ENCODE measurements around the gene GXYLT2.

The GXYLT2 gene

GRCh38 chr3:72932416-72932815 lies 44.6 kb downstream of the GXYLT2 start:
- no peak for TF ChIP-seq EZH2 (optimal IDR thresholded peaks at IDR 0.05; ENCODE audit: low read depth, low read length)
- TF ChIP-seq EZH2phosphoT487 (IDR thresholded peaks at IDR 0.05; ENCODE audit: low read length) = no peak
- TF ChIP-seq CTCF (IDR thresholded peaks at IDR 0.05; ENCODE audit: low read length) = no peak

GRCh38 chr3:72938471-72939265 lies 50.8 kb downstream of the GXYLT2 start:
- H2AFZ ChIP-seq (ENCODE audit: low read length) = no peak overlapping the region
- no peak overlapping the region for H3K4me3 ChIP-seq (ENCODE audit: low read length)
- H3K79me2 ChIP-seq (ENCODE audit: low read length) = no peaks in the 10 kb centered on the region
- H3F3A ChIP-seq (ENCODE audit: insufficient read depth, low read length) = no peaks in the 10 kb centered on the region
- DNase-seq = peak; percentile 38
- no peaks in the 10 kb centered on the region for H4K20me1 ChIP-seq (ENCODE audit: insufficient read depth, low read length)
- TF ChIP-seq EZH2phosphoT487 (IDR thresholded peaks at IDR 0.05; ENCODE audit: low read length) (no peak), CTCF (IDR thresholded peaks at IDR 0.05; ENCODE audit: low read length) (peak; percentile 46)
- no peaks in the 10 kb centered on the region for H3K36me3 ChIP-seq (replicated peaks; ENCODE audit: insufficient read depth, low read length)
- H3K9me2 ChIP-seq (replicated peaks; ENCODE audit: insufficient read depth, low read length) = no peaks in the 10 kb centered on the region
- H3K9ac ChIP-seq (ENCODE audit: low read length) = no peak overlapping the region
- no peaks in the 10 kb centered on the region for H3K9me3 ChIP-seq (replicated peaks; ENCODE audit: insufficient read depth, low read length)
- no peak overlapping the region for H3K4me2 ChIP-seq (ENCODE audit: low read depth, low read length)
- no peaks in the 10 kb centered on the region for H3K4me1 ChIP-seq (ENCODE audit: low read length)
- H3K27me3 ChIP-seq (replicated peaks; ENCODE audit: insufficient read depth, low read length) = no peaks in the 10 kb centered on the region
- no peak overlapping the region for H3K27ac ChIP-seq (ENCODE audit: low read length)

More at GRCh38 chr3:72932416-72932815, 44.6 kb downstream of the GXYLT2 start:
- no peak overlapping the region for H3K4me3 ChIP-seq (ENCODE audit: low read length)
- H3K36me3 ChIP-seq (replicated peaks; ENCODE audit: insufficient read depth, low read length) = no peaks in the 10 kb centered on the region
- no peak overlapping the region for H3K27ac ChIP-seq (ENCODE audit: low read length)
- H3K9me3 ChIP-seq (replicated peaks; ENCODE audit: insufficient read depth, low read length) = no peaks in the 10 kb centered on the region
- H3K9ac ChIP-seq (ENCODE audit: low read length) = no peak overlapping the region
- H4K20me1 ChIP-seq (ENCODE audit: insufficient read depth, low read length) = no peaks in the 10 kb centered on the region
- no peaks in the 10 kb centered on the region for H3K9me2 ChIP-seq (replicated peaks; ENCODE audit: insufficient read depth, low read length)
- H3K4me2 ChIP-seq (ENCODE audit: low read depth, low read length) = no peak overlapping the region
- no peak overlapping the region for H2AFZ ChIP-seq (ENCODE audit: low read length)
- no peaks in the 10 kb centered on the region for H3K79me2 ChIP-seq (ENCODE audit: low read length)
- H3K27me3 ChIP-seq (replicated peaks; ENCODE audit: insufficient read depth, low read length) = no peaks in the 10 kb centered on the region
- no peaks in the 10 kb centered on the region for H3F3A ChIP-seq (ENCODE audit: insufficient read depth, low read length)
- no peak for DNase-seq
- no peaks in the 10 kb centered on the region for H3K4me1 ChIP-seq (ENCODE audit: low read length)

- H3K9me3 ChIP-seq (replicated peaks; ENCODE audit: insufficient read depth, low read length) = no peaks in the 10 kb centered on the region
- H3K4me2 ChIP-seq (ENCODE audit: low read depth, low read length) = no peak overlapping the region
- H3K27ac ChIP-seq (ENCODE audit: low read length) = no peak overlapping the region
- H2AFZ ChIP-seq (ENCODE audit: low read length) = no peak overlapping the region
- H3K9me2 ChIP-seq (replicated peaks; ENCODE audit: insufficient read depth, low read length) = no peaks in the 10 kb centered on the region
- no peaks in the 10 kb centered on the region for H3K79me2 ChIP-seq (ENCODE audit: low read length)
- no peaks in the 10 kb centered on the region for H4K20me1 ChIP-seq (ENCODE audit: insufficient read depth, low read length)
- no peak for DNase-seq
- no peak for TF ChIP-seq EZH2 (optimal IDR thresholded peaks at IDR 0.05; ENCODE audit: low read depth, low read length)
- TF ChIP-seq CTCF (IDR thresholded peaks at IDR 0.05; ENCODE audit: low read length) = no peak
- TF ChIP-seq EZH2phosphoT487 (IDR thresholded peaks at IDR 0.05; ENCODE audit: low read length) = no peak
- no peak overlapping the region for H3K4me3 ChIP-seq (ENCODE audit: low read length)
- no peaks in the 10 kb centered on the region for H3K4me1 ChIP-seq (ENCODE audit: low read length)
- no peaks in the 10 kb centered on the region for H3K27me3 ChIP-seq (replicated peaks; ENCODE audit: insufficient read depth, low read length)
- no peaks in the 10 kb centered on the region for H3K36me3 ChIP-seq (replicated peaks; ENCODE audit: insufficient read depth, low read length)
- H3K9ac ChIP-seq (ENCODE audit: low read length) = no peak overlapping the region
- no peaks in the 10 kb centered on the region for H3F3A ChIP-seq (ENCODE audit: insufficient read depth, low read length)
These were observed 53.4 kb downstream of the GXYLT2 start for GRCh38 chr3:72941245-72941644.
